Endothelial cell of umbilical vein (primary cell): ENCODE results near the gene C1orf52. TPM values are rescaled to one million over a fixed set of nuclear protein-coding genes. Genes with fewer than 3 reads are reported as not detected.

Experiments used
- BruUV-seq: library from RNA; stranded (reverse); fragments of 400-500 nt; replicated peaks from 2 replicates; lab custom pipeline; 2021; lab: Mats Ljungman, UMichigan
- CTCF ChIA-PET: fragments of 300-600, 350-600 bp; sonication (Branson Sonifier 250); formaldehyde crosslinking; loops from one replicate; lab custom pipeline; 2021; ENCODE audit warnings: antibody characterized with exemption, inconsistent platforms; lab: Charles Lee
- POLR2A ChIA-PET: fragments of 300-600, 350-600 bp; sonication (Branson Sonifier 250); formaldehyde crosslinking; loops from one replicate; lab custom pipeline; 2021; ENCODE audit warnings: antibody characterized with exemption, inconsistent platforms; lab: Charles Lee
- DNase-seq: peaks from one replicate; pipeline ENCODE4 v3.0.0-alpha.2; 2011; ENCODE audit warnings: low read depth, low spot score
- FAIRE-seq: peaks from 2 replicates; lab custom pipeline; 2011; peaks lifted over from hg19 to GRCh38; lab: Jason Lieb, UNC
- H2AFZ ChIP-seq: 2 replicates; pipeline ENCODE4 v1.6.0; 2012; ENCODE audit warnings: low read depth, low read length, control low read depth, inconsistent platforms
- H3K27ac ChIP-seq: 2 replicates; pipeline ENCODE4 v1.5.1; 2011; ENCODE audit warnings: low read depth, mild to moderate bottlenecking, control low read depth, low read length, moderate library complexity; ENCODE audit not compliant: insufficient read depth
- H3K27me3 ChIP-seq, 2 experiments: 2 replicates each; pipeline versions ENCODE4 v1.6.0 to v1.6.1; 2011; ENCODE audit warnings: low read length in 2 of 2, mixed read lengths in 1 of 2; ENCODE audit not compliant: control insufficient read depth in 2 of 2, insufficient read depth in 2 of 2
- H3K36me3 ChIP-seq, 2 experiments: 2 replicates in 1 of 2; 3 replicates in 1 of 2; pipeline ENCODE4 v1.5.1; 2011; ENCODE audit warnings: low read length in 2 of 2, mild to moderate bottlenecking in 1 of 2, moderate library complexity in 1 of 2; ENCODE audit not compliant: control insufficient read depth in 2 of 2, insufficient read depth in 2 of 2; ENCODE audit errors: extremely low read depth in 1 of 2
- H3K4me1 ChIP-seq: 3 replicates; pipeline ENCODE4 v1.5.1; 2011; ENCODE audit warnings: mild to moderate bottlenecking, low read length; ENCODE audit not compliant: control insufficient read depth, insufficient read depth; ENCODE audit errors: extremely low read depth
- H3K4me2 ChIP-seq: 2 replicates; pipeline ENCODE4 v1.6.1; 2011; ENCODE audit warnings: low read length, control low read depth, mixed read lengths; ENCODE audit not compliant: insufficient read depth
- H3K4me3 ChIP-seq, 3 experiments: fragments of 200-600 bp in 1 of 3; sonication (generic), shearing (Covaris generic) in 1 of 3; replicated peaks in 1 of 3; 2 replicates each; pipeline ENCODE4 v1.5.1; 2011 to 2016; ENCODE audit warnings: control low read depth in 3 of 3, low read length in 3 of 3, mild to moderate bottlenecking in 2 of 3, inconsistent platforms in 1 of 3, low read depth in 1 of 3, moderate library complexity in 1 of 3; ENCODE audit not compliant: insufficient read depth in 1 of 3
- H3K79me2 ChIP-seq: 2 replicates; pipeline ENCODE4 v1.6.0; 2012; ENCODE audit warnings: low read length, inconsistent platforms; ENCODE audit not compliant: control insufficient read depth, insufficient read depth
- H3K9ac ChIP-seq: replicated peaks from 2 replicates; pipeline ENCODE3; 2011; ENCODE audit warnings: low read length, control low read depth; ENCODE audit not compliant: insufficient read depth; ENCODE audit errors: extremely low read depth
- H3K9me1 ChIP-seq: replicated peaks from 3 replicates; pipeline ENCODE4 v1.6.0; 2011; ENCODE audit warnings: mild to moderate bottlenecking, low read length; ENCODE audit not compliant: control insufficient read depth, insufficient read depth; ENCODE audit errors: extremely low read depth
- H3K9me3 ChIP-seq: replicated peaks from 2 replicates; pipeline ENCODE4 v1.5.1; 2012; ENCODE audit warnings: low read length, inconsistent platforms; ENCODE audit not compliant: control insufficient read depth, insufficient read depth
- H4K20me1 ChIP-seq: replicated peaks from 2 replicates; pipeline ENCODE3; 2011; ENCODE audit warnings: mild to moderate bottlenecking, low read length; ENCODE audit not compliant: control insufficient read depth, insufficient read depth; ENCODE audit errors: extremely low read depth
- CTCF ChIP-seq, 2 donors: IDR thresholded peaks; 1 replicate in 1 of 2; 2 replicates in 1 of 2; pipeline ENCODE4 v1.5.1; 2011; ENCODE audit warnings: low read length in 2 of 2, mild to moderate bottlenecking in 2 of 2, moderate library complexity in 2 of 2, control low read depth in 1 of 2, inconsistent platforms in 1 of 2, low read depth in 1 of 2; ENCODE audit not compliant: insufficient read depth in 1 of 2; ENCODE audit errors: extremely low read depth in 1 of 2
- EZH2 ChIP-seq: IDR thresholded peaks from 2 replicates; pipeline ENCODE4 v1.6.1; 2012; ENCODE audit warnings: borderline replicate concordance, low read depth, mild to moderate bottlenecking, moderate library complexity, low read length, inconsistent platforms; ENCODE audit not compliant: severe bottlenecking
- FOS ChIP-seq: IDR thresholded peaks from 2 replicates; pipeline ENCODE4 v1.6.1; 2011; ENCODE audit warnings: mild to moderate bottlenecking, low read length, moderate library complexity, borderline replicate concordance; ENCODE audit not compliant: insufficient read depth
- GATA2 ChIP-seq: IDR thresholded peaks from 2 replicates; pipeline ENCODE4 v1.7.0; 2011; ENCODE audit warnings: low read depth, mild to moderate bottlenecking, moderate library complexity, mixed read lengths, low read length; ENCODE audit not compliant: insufficient read length, insufficient read depth
- JUN ChIP-seq: IDR thresholded peaks from 2 replicates; pipeline ENCODE4 v1.6.1; 2011; ENCODE audit warnings: borderline replicate concordance, low read depth; ENCODE audit not compliant: insufficient read length, insufficient read depth
- MAX ChIP-seq: IDR thresholded peaks from 2 replicates; pipeline ENCODE4 v1.6.1; 2011; ENCODE audit not compliant: insufficient read depth, insufficient read length
- MYC ChIP-seq: IDR thresholded peaks from one replicate; pipeline ENCODE4 v1.6.1; 2011; ENCODE audit warnings: mild to moderate bottlenecking, low read depth, low read length
- POLR2A ChIP-seq: IDR thresholded peaks from 2 replicates; pipeline ENCODE4 v1.6.1; 2012; ENCODE audit warnings: low read depth, mild to moderate bottlenecking, control low read depth, low read length
- POLR2AphosphoS5 ChIP-seq: IDR thresholded peaks from 2 replicates; pipeline ENCODE4 v1.6.1; 2012; ENCODE audit warnings: low read depth, mild to moderate bottlenecking, control low read depth, low read length, moderate library complexity; ENCODE audit not compliant: insufficient read depth
- dilution Hi-C: fragments of 300-500 bp; cut with MboI; formaldehyde crosslinking; loops from one replicate; pipeline ENCODE4 v1.15.0; 2019; ENCODE audit warnings: low sequenced_read_pairs; ENCODE audit not compliant: extremely low pct_ligation_motif_present
- intact Hi-C: fragments of 100-400 bp; cut with micrococcal nuclease; formaldehyde crosslinking; loops from one replicate; pipeline ENCODE4 v1.10.0; 2022
- polyA plus RNA-seq, 4 experiments: library from polyadenylated mRNA; depleted of rRNA in 3 of 4; stranded (reverse) in 3 of 4; unstranded in 1 of 4; fragments of >200 nt; gene quantifications; 2 replicates each; pipeline versions ENCODE4 v1.2.1 to v1.2.3, GENCODE V29; 2011 to 2012; ENCODE audit warnings: missing spikeins in 1 of 4
- total RNA-seq: library from RNA; stranded (reverse); gene quantifications from 2 replicates; pipeline ENCODE4 v1.2.3, GENCODE V29; 2021

The C1orf52 gene
- total and polyA plus RNA-seq, 2 donors (not counting 3 experiments of a cell fraction or from before 2014, with no cell fraction given): 22.7 to 26.7 TPM

- BruUV-seq: no TSS peak
- Histone ChIP-seq H3K27me3 (peaks cover 20 to 26% of the 10 kb centered on the region in 2 experiments), H3K4me1 (no peaks in the 10 kb centered on the region), H2AFZ (no peak overlapping the region), H3K36me3 (no peaks in the 10 kb centered on the region), H3K9me1 (no peaks in the 10 kb centered on the region), H3K4me2 (no peak overlapping the region), H3K27ac (no peak overlapping the region), H4K20me1 (no peaks in the 10 kb centered on the region), H3K4me3 (no peak overlapping the region), H3K9ac (no peak overlapping the region), H3K79me2 (no peaks in the 10 kb centered on the region), H3K9me3 (no peaks in the 10 kb centered on the region)
- FAIRE-seq: no peak
- intact Hi-C loops (no loop called here), dilution Hi-C loops (no loop called here)
- DNase-seq: no peak
- ChIA-PET CTCF (interaction anchor here (1.5 to 2.0 kb wide), 3 partner anchors 9 to 107 kb away, joined by 3 to 7 read pairs (median 5); no protein-coding TSS in a partner anchor), POLR2A (no interaction called here)
- TF ChIP-seq CTCF (IDR thresholded peaks at IDR 0.05; ENCODE audit: extremely low read depth in 1 of 2, insufficient read depth in 1 of 2, low read depth in 1 of 2, low read length in 2 of 2) (no peak), POLR2AphosphoS5 (no peak), MAX (no peak), EZH2 (no peak)
Observed at GRCh38 chr1:85216697-85217096, 42.8 kb downstream of the C1orf52 start.

DNA sequence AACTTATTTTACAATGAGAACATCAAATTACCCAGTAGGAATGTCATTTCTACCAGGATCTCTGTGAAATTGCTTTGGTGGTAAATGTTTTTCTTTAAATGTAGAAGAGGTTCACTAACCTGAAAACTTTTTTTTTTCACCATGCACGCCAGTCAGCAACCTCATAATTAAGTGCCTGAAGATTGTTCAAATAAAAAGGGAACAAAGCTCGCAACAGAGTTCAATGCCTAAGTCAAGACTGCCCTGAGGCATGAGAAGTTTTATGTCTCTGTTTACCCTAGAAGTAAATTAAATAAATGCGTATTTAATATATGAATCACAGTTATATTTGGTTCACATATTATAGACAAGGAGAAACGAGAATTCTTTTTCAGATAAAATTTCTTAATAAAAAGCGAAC, 44.8 kb downstream of the C1orf52 start:
- Histone ChIP-seq H3K4me2 (no peak overlapping the region), H3K4me1 (no peaks in the 10 kb centered on the region), H3K27me3 (peaks cover 10 to 17% of the 10 kb centered on the region in 2 experiments), H3K4me3 (no peak overlapping the region), H3K79me2 (no peaks in the 10 kb centered on the region), H3K27ac (no peak overlapping the region), H3K9me3 (no peaks in the 10 kb centered on the region), H3K36me3 (no peaks in the 10 kb centered on the region), H3K9ac (no peak overlapping the region), H2AFZ (no peak overlapping the region), H3K9me1 (no peaks in the 10 kb centered on the region), H4K20me1 (no peaks in the 10 kb centered on the region)
- ChIA-PET CTCF (no interaction called here), POLR2A (no interaction called here)
- TF ChIP-seq JUN (no peak), GATA2 (no peak), MYC (no peak), EZH2 (no peak), POLR2AphosphoS5 (no peak), POLR2A (no peak), FOS (no peak), CTCF (IDR thresholded peaks at IDR 0.05; ENCODE audit: extremely low read depth in 1 of 2, insufficient read depth in 1 of 2, low read depth in 1 of 2, low read length in 2 of 2) (no peak), MAX (no peak)
- dilution Hi-C loops (no loop called here), intact Hi-C loops (no loop called here)
- BruUV-seq: no TSS peak
- DNase-seq (no peak), FAIRE-seq (no peak)
